Lower leg skin (tissue), 4 donors: ENCODE results near the gene MAGI2. TPM values are rescaled to one million over a fixed set of nuclear protein-coding genes. Genes with fewer than 3 reads are reported as not detected.

Experiments
- DNase-seq, 2 donors: peaks; one replicate each; pipeline ENCODE4 v3.0.0-alpha.2; 2019; ENCODE audit warnings: low spot score in 2 of 2
- H3K4me3 ChIP-seq: fragments of 200-600 bp; sonication (generic); 2 replicates; pipeline ENCODE4 v1.5.1; 2017; ENCODE audit warnings: mild to moderate bottlenecking, low read depth; ENCODE audit not compliant: poor library complexity, severe bottlenecking
- CTCF ChIP-seq, 3 donors: fragments of 450-650 bp; IDR thresholded peaks; one replicate each; pipeline ENCODE4 v1.5.1; 2016; ENCODE audit warnings: antibody characterized with exemption in 3 of 3, mild to moderate bottlenecking in 3 of 3, moderate library complexity in 2 of 3
- POLR2A ChIP-seq, 2 donors: fragments of 450-650 bp; IDR thresholded peaks; one replicate each; pipeline ENCODE4 v1.6.1; 2016 to 2017; ENCODE audit warnings: antibody characterized with exemption in 2 of 2, mild to moderate bottlenecking in 1 of 2, moderate library complexity in 1 of 2
- WGBS, 2 donors: methylation state at CpG; one replicate each; pipeline ENCODE4 v1.1.5; 2018; 5-methylcytosine and 5-hydroxymethylcytosine counted together
- intact Hi-C: fragments of 100-400 bp; cut with DNase I; formaldehyde crosslinking; loops from one replicate; pipeline ENCODE4 v1.15.0; 2023; ENCODE audit warnings: low total_unique reads
- total RNA-seq, 4 donors: library from RNA; depleted of rRNA; stranded (reverse); fragments of >200 nt; gene quantifications; one replicate each; pipeline ENCODE4 v1.1.0, GENCODE V29; 2016

Gene MAGI2
- total RNA-seq, 4 donors from 2014 or later: 1.6 to 3.0 (median 2.1) TPM

DNA sequence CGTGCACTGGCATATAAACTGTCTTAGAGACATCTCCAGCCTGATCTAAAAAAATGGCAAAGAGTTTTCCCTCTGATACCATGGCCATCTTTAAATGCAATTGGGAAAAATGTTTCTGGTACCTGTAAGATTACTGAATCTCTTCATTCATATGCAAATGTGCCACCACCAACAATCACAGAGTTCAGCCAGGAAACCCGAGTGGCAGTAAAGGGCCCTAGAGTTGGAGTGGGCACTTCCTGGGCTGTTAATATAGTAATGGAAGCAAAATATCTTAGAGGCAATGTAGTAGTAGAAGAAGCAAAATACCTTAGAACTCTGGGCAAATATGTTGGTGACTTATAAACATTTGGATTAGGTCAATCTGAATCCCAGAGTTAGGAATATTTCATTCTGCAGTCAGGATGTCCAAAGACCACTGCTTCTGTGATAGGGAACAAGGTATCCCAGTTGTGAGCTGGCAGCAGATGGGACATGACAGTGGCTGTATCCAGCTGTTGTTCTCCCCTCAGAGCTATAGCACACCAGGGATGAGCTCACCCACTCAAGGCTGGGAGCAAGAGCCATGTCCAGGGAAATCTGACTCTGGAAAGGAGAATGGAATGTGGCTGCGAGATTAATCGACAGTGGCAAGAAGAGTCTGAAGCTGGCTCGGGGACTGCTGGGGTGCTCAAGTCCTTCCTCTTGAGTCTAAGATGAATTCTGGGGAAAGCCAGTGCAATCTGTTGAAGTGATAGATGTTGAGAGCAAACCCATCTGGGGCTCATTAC lies 1322.8 kb downstream of the MAGI2 start:
- no peak for TF ChIP-seq POLR2A (IDR thresholded peaks at IDR 0.05)
- TF ChIP-seq CTCF (IDR thresholded peaks at IDR 0.05): no peak
- DNase-seq: no peak
- 65 to 73% methylated on average over 5 of the region's 5 CpGs for WGBS, 2 donors
- intact Hi-C loops: no loop called here
- no peak overlapping the region for H3K4me3 ChIP-seq

- intact Hi-C loops: no loop called here
- DNase-seq: no peak
- 89 to 90% methylated on average over 4 of the region's 4 CpGs for WGBS, 2 donors
- TF ChIP-seq CTCF (IDR thresholded peaks at IDR 0.05): no peak
- TF ChIP-seq POLR2A (IDR thresholded peaks at IDR 0.05): no peak
- H3K4me3 ChIP-seq: no peak overlapping the region
Measured at GRCh38 chr7:78129865-78130264, 1323.6 kb downstream of the MAGI2 start.

- WGBS, 2 donors: 74 to 98% methylated on average over 7 of the region's 7 CpGs
- no peak overlapping the region for H3K4me3 ChIP-seq
- DNase-seq: no peak
- intact Hi-C loops: no loop called here
- no peak for TF ChIP-seq POLR2A (IDR thresholded peaks at IDR 0.05)
Measured at GRCh38 chr7:78127009-78127408, 1326.5 kb downstream of the MAGI2 start.

- no peak overlapping the region for H3K4me3 ChIP-seq
- 60 to 64% methylated on average over 2 of the region's 2 CpGs for WGBS, 2 donors
- TF ChIP-seq POLR2A (IDR thresholded peaks at IDR 0.05) (no peak), CTCF (IDR thresholded peaks at IDR 0.05) (no peak)
- intact Hi-C loops: no loop called here
- no peak for DNase-seq
Measured at GRCh38 chr7:78125884-78126283, 1327.6 kb downstream of the MAGI2 start.

- H3K4me3 ChIP-seq: no peak overlapping the region
- 84 to 90% methylated on average over 4 of the region's 4 CpGs for WGBS, 2 donors
- intact Hi-C loops: no loop called here
- TF ChIP-seq POLR2A (IDR thresholded peaks at IDR 0.05) (no peak), CTCF (IDR thresholded peaks at IDR 0.05) (no peak)
- DNase-seq: no peak
Measured at GRCh38 chr7:78124216-78124615, 1329.3 kb downstream of the MAGI2 start.

DNA sequence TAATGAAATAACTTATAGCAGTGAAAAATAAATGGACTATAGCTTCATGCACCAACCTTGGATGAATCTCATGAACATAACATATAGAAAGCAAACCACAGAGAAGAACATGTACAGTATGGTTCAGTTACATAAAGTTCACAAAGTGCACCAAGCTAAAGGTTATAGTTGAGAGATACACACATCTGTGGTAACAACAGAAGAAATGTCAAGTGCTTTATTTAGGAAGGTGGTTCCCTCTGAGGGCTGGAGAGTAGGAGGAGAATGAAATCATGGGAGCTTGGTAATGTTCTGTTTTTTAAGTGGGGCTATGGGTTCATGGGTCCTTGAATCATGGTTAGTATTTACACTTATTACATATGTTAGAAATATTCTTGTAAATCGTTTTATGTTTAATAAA lies 1331.6 kb downstream of the MAGI2 start:
- WGBS, 2 donors: 70 to 76% methylated on average over 1 of the region's 1 CpG
- intact Hi-C loops: no loop called here
- TF ChIP-seq POLR2A (IDR thresholded peaks at IDR 0.05): no peak
- TF ChIP-seq CTCF (IDR thresholded peaks at IDR 0.05): no peak
- DNase-seq: no peak
- H3K4me3 ChIP-seq: no peak overlapping the region
